ENCODE data around the gene FOXO3. TPM values are rescaled to one million over a fixed set of nuclear protein-coding genes. Genes with fewer than 3 reads are reported as not detected.
"Not testable (repeated sequence)": the region's sequence is repeated elsewhere in the genome, so short reads cannot be mapped to it uniquely, and the experiment has no call there.

The FOXO3 gene
- polyA plus RNA-seq, 12 donors, result 27.5 to 82.1 (median 37.4) TPM

DNA sequence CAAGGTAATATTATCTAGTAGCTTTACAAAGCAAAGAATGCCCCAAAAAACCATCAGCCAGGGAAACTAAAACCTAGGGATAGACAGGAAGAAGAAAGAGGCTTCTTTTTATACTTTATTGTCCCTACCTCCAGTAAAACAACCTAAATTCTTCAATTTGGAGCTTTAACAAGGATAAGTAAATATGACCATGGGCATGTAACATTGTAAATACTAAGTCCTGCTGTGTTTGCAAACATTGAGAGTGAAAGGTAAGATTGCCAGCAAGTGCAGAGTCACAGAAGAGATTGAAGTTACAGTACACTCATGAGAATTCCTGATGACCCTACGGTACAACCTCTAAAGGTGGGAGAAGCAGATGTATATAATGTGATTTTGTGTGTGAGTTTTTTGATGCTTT, 117.2 kb downstream of the FOXO3 start:
- no peak for DNase-seq

GRCh38 chr6:108680314-108680713, 119.6 kb downstream of the FOXO3 start:
- not testable (repeated sequence) for DNase-seq

DNA sequence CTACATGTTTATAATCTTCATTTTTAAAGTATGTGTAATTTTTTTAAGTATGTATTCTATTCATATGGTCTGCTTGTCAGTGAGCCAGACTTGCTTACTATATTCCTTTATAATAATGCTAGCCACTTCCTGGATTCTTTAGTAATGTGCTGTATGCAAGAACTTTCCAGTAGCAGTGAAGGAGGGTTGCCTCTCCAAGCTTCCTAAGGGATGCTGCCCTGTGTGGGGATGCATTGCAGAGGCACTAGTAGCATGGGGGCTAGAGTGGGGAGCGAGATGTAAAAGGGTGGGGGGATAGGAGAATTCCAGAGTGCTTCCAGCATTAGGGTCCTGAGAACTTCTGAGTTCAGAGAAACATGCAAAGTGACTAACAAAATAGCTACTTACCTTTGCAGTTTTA, 121.0 kb downstream of the FOXO3 start:
- not testable (repeated sequence) for DNase-seq

GRCh38 chr6:108682383-108683119, 121.8 kb downstream of the FOXO3 start:
- DNase-seq, result not testable (repeated sequence)

DNA sequence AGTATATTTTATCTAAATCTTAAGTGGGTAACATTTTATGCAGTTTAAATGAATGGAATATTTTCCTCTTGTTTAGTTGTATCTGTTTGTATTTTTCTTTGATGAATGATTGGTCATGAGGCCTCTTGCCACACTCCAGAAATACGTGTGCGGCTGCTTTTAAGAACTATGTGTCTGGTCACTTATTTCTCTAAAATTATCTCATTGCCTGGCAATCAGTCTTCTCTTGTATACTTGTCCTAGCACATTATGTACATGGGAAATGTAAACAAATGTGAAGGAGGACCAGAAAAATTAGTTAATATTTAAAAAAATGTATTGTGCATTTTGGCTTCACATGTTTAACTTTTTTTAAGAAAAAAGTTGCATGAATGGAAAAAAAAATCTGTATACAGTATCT, 123.3 kb downstream of the FOXO3 start:
- not testable (repeated sequence) for DNase-seq

DNA sequence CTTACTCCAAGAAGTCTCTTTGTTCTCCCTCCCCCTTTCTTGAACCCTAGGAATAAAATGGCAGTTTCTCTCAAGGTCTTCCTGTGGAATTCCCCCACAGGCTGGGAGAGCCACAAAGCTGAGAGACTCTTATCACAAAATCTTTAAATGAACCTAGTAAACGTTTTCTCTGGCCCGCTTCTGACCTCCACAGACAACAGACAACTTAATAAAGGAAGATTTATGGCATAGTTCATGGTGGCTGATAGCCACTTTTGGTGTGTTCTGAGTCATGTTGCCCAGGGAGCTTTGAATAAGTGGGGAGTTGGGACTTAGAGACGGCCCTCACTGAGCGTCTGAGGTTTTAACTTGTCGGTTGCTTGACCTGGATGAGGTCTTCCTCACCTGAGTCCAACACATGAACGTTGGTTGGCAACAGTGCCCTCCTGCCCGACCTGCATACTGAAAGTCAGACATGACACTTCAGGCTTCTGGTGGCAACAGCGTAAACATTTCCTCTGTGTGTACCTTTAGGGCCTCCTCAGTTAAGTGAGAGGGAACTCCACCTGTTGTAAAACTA, 124.1 kb downstream of the FOXO3 start:
- no peak for DNase-seq

- DNase-seq, result no peak
These were observed 125.3 kb downstream of the FOXO3 start for GRCh38 chr6:108685970-108686369.

- no peak for DNase-seq
These were observed 126.2 kb downstream of the FOXO3 start for GRCh38 chr6:108686896-108687295.

GRCh38 chr6:108687921-108688320, 127.2 kb downstream of the FOXO3 start:
- DNase-seq, result no peak

DNA sequence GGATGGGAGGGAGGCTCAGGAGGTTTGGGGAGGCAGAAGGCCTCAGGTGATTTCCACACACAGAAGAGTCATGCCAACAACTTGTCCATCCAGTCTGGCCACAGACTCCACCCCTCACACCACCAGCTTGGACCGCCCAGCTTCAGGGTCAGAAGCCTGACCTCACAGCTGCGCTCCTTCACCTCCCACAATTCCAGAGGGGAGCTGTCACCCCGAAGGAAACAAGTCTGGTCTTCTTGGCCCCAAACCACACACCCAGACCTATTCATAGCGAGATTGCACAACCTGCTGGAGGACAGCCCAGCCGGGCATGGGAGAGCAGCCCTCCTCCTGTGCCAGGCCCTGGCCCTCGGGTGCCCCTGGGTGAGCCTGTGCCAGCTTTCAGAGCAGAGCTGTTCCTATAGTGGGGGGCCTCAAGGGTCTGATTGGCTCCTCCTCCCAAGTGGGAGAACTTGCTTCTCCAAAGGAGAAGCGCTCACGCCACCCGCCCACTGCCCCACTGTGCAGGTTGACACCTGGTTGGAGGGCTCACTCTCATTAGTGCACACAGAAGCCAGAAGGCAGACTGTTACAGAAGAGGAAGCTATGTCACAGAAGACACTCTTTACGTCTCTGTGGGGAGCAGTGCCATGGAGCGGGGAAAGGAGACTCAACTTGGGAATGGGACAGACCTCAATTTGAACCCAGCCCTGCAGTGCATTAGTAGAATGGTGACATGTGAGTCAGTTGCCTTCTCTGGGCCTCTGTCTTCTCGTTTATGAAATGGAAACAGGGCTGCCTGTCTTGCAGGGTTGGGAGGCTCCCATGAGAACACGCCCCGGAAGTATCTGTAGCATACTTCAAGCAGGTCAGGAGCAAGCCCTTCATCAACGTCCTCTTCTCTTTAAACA, 128.8 kb downstream of the FOXO3 start:
- no peak for DNase-seq

- DNase-seq, result no peak
These were observed 129.8 kb downstream of the FOXO3 start for GRCh38 chr6:108690326-108691049.

DNA sequence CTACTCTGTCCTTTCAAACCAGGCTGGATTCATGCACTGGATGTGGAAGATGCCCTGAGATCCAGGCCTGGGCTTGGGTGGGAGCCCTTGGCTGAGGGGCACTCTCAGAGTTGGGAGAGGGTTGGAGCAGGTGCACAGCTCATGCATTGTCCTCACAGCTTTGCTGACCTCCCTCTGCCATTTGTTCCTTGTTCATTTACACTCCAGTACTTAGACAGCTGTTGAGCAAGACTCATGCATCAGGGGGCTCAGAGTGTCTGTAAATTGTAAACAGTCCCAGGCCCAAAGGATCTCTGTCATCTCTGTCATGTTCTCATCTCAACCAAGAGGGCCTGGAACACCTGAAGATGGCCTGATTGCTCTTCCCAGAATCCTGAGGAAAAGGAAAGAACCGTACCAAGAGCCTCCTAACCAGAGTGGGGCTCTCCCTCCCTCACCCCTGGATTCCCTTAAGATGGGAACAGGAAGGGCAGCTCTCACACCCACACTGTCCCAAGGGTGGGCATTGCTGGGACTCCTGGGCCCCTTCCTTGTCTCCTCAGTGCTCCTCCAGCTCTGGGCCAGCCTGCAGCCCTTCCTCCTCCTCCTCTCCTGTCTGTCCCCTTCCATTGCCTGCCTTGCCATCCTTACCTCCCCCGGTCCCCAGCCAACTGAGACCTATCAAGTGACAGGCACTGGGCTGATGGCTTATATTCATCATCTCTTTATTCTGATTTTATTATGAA, 132.9 kb downstream of the FOXO3 start:
- DNase-seq, result no peak

GRCh38 chr6:108694816-108695215, 134.1 kb downstream of the FOXO3 start:
- no peak for DNase-seq

- DNase-seq, result no peak
These were observed 136.9 kb downstream of the FOXO3 start for GRCh38 chr6:108697561-108698161.

DNA sequence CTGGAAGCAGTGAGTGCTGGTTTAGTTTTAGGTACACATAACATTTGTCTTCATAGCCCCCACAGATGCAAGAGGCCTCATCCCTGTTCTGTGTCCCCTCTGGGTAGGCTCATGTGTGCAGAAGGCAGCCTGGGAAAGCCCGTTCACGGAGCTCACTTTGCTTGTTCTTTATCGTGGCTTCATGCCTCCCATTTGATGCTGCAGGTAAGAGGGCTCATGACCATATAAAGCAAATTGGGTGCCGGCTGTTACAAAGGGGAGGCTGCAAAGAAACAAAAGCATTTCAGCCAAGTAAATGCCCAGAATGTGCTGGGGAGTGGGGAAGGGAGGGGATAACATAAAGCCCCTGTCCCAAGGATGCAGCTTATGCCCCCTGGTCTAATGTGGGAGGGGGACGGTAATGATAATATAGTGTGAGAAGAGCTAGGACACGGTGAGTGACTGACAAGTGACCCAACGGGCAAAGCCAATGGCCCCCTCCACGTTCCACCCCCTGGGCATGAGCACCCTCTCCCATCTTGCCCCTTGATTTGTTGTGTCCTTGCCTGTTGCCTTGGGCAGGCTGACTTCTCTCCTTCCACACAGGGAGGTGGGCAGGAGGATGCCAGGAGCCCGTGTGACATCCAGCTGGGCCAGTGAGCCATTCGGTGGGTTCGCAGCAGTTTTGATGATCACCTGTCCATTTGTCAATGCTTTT, 138.0 kb downstream of the FOXO3 start:
- no peak for DNase-seq

DNA sequence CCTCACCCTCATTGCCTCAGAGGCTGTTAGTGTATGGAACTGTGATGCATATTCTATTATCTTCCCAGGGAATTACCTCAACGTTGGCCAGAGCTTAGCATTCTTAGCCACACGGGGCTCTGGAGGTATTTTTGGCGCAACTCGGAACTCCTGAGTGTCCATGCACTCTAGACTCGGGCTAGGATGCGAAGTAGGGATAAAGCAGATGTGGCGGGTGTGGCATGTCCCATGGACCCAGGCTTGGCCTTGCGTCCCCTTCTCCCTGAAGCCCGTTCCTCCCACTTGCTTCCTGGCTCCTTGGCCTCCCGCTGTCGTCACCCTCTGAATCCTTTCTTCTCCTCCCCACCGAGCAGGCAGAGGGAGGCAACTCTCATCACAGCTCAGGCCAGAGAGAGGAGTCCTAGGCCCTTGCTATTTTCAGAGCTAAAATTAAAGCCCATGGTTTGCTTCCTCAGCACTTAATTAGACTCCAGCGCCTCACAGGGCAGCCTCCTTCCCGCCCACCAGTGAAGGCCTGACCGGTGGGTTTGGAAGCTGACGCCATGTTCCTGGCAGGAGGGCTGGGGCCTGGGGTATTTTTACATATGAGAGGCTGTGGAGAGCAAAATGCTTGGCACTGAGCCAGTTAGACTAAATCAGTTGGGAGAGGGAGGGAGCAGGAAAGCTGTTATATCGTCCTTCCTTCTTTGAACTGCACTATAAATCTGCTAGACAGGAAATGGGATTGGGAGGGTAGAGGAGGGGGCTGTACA, 138.7 kb downstream of the FOXO3 start:
- peak; percentile 66 for DNase-seq

GRCh38 chr6:108702106-108702851, 141.6 kb downstream of the FOXO3 start:
- no peak for DNase-seq

DNA sequence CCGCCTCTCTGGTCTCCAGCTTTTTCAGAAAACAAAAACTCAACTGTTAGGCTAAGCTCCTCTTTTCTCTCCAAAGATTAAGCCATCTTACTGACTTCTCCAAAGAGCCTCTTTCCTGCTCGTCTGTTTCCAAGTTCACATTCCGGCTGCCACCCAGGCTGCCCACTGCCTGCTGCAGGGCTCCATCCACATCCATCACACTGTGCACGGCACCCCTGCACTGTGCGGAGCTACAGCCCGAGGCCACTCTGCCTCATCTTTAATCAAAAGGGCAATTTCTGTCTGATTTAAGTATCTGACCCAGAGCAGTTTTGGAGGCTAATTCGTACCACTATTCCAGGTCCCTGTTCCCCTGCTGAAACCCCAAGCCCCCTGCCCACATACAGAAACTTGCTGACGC, 145.9 kb downstream of the FOXO3 start:
- DNase-seq, result no peak

All from muscle of arm (tissue), 12 donors.